Measurements from ENCODE around the gene ZCCHC24. TPM values are rescaled to one million over a fixed set of nuclear protein-coding genes. Genes with fewer than 3 reads are reported as not detected.

ZCCHC24 gene
- polyA plus RNA-seq, 1 of the 3 experiments (the other 2 are of a cell fraction): 15.8 TPM

- Histone ChIP-seq H3K79me2 (ENCODE audit: insufficient read depth) (peaks cover 34% of the 10 kb centered on the region), H3K4me3 (ENCODE audit: low read depth in 2 of 2, low read length in 1 of 2) (no peak overlapping the region), H3K27ac (ENCODE audit: low read depth in 2 of 2, low read length in 1 of 2) (no peak overlapping the region), H3K4me2 (no peak overlapping the region), H3K9ac (no peak overlapping the region), H3K9me3 (no peaks in the 10 kb centered on the region), H4K20me1 (ENCODE audit: insufficient read depth) (no peaks in the 10 kb centered on the region), H3K4me1 (ENCODE audit: control insufficient read depth in 1 of 2, insufficient read depth in 2 of 2, low read depth in 1 of 2, low read length in 1 of 2) (peaks cover 16 to 41% of the 10 kb centered on the region in 2 experiments; a peak in 3 of 4 replicates), H3F3A (replicated peaks; ENCODE audit: insufficient read depth) (peaks cover 13% of the 10 kb centered on the region), H3K9me2 (no peaks in the 10 kb centered on the region), H3K36me3 (replicated peaks in 1 of 2; ENCODE audit: control insufficient read depth in 1 of 2, insufficient read depth in 2 of 2, low read length in 1 of 2) (peaks cover 22 to 37% of the 10 kb centered on the region in 2 experiments), H2AFZ (ENCODE audit: low read depth) (no peak overlapping the region), H3K27me3 (ENCODE audit: insufficient read depth) (no peaks in the 10 kb centered on the region)
- TF ChIP-seq RXRA (IDR thresholded peaks at IDR 0.05; ENCODE audit: borderline replicate concordance, low read depth) (no peak), YY1 (IDR thresholded peaks at IDR 0.05; ENCODE audit: low read depth) (no peak), GABPA (IDR thresholded peaks at IDR 0.05; ENCODE audit: low read depth) (no peak), MXI1 (IDR thresholded peaks at IDR 0.05; ENCODE audit: low read depth, low read length) (no peak), POLR2AphosphoS5 (IDR thresholded peaks at IDR 0.05; ENCODE audit: low read depth, low read length) (no peak), NFIC (IDR thresholded peaks at IDR 0.05; ENCODE audit: borderline replicate concordance) (no peak), ELF1 (IDR thresholded peaks at IDR 0.05) (no peak), EP300 (IDR thresholded peaks at IDR 0.05; ENCODE audit: borderline replicate concordance in 1 of 2, low read depth in 1 of 2, low read length in 1 of 2) (no peak)
- TF ChIP-seq, protein P1, sequence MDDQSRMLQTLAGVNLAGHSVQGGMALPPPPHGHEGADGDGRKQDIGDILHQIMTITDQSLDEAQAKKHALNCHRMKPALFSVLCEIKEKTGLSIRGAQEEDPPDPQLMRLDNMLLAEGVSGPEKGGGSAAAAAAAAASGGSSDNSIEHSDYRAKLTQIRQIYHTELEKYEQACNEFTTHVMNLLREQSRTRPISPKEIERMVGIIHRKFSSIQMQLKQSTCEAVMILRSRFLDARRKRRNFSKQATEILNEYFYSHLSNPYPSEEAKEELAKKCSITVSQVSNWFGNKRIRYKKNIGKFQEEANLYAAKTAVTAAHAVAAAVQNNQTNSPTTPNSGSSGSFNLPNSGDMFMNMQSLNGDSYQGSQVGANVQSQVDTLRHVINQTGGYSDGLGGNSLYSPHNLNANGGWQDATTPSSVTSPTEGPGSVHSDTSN (IDR thresholded peaks at IDR 0.05): no peak
- CTCF ChIA-PET: interaction anchor here (0.7 to 1.1 kb wide), 3 partner anchors 13 to 36 kb away, joined by 3 to 4 read pairs (median 3); no protein-coding TSS in a partner anchor
- 81% methylated on average over 5 of the region's 5 CpGs for WGBS (ENCODE audit: low lambda C conversion rate)
- no peak for DNase-seq
- POLR2A ChIA-PET: no interaction called here
Observed at GRCh38 chr10:79431428-79431827, 14.0 kb downstream of the ZCCHC24 start.

GRCh38 chr10:79430936-79431335, 14.5 kb downstream of the ZCCHC24 start:
- H3K9me2 ChIP-seq: no peaks in the 10 kb centered on the region
- no peak overlapping the region for H2AFZ ChIP-seq (ENCODE audit: low read depth)
- no peaks in the 10 kb centered on the region for H3K27me3 ChIP-seq (ENCODE audit: insufficient read depth)
- DNase-seq: no peak
- H3K9ac ChIP-seq: no peak overlapping the region
- ChIA-PET CTCF (interaction anchor here (0.7 to 1.1 kb wide), 3 partner anchors 13 to 37 kb away, joined by 3 to 4 read pairs (median 3); no protein-coding TSS in a partner anchor), POLR2A (no interaction called here)
- WGBS (ENCODE audit: low lambda C conversion rate): 97% methylated on average over 2 of the region's 2 CpGs
- peaks cover 13 to 37% of the 10 kb centered on the region in 2 experiments; a peak in 3 of 4 replicates for H3K4me1 ChIP-seq (ENCODE audit: control insufficient read depth in 1 of 2, insufficient read depth in 2 of 2, low read depth in 1 of 2, low read length in 1 of 2)
- no peaks in the 10 kb centered on the region for H3K9me3 ChIP-seq
- H3K79me2 ChIP-seq (ENCODE audit: insufficient read depth): peaks cover 34% of the 10 kb centered on the region
- H3K4me3 ChIP-seq (ENCODE audit: low read depth in 2 of 2, low read length in 1 of 2): no peak overlapping the region
- no peak overlapping the region for H3K4me2 ChIP-seq
- no peak overlapping the region for H3K27ac ChIP-seq (ENCODE audit: low read depth in 2 of 2, low read length in 1 of 2)
- peaks cover 22 to 39% of the 10 kb centered on the region in 2 experiments for H3K36me3 ChIP-seq (replicated peaks in 1 of 2; ENCODE audit: control insufficient read depth in 1 of 2, insufficient read depth in 2 of 2, low read length in 1 of 2)
- H4K20me1 ChIP-seq (ENCODE audit: insufficient read depth): no peaks in the 10 kb centered on the region
- peaks cover 13% of the 10 kb centered on the region for H3F3A ChIP-seq (replicated peaks; ENCODE audit: insufficient read depth)
- TF ChIP-seq FOSL2 (IDR thresholded peaks at IDR 0.05; ENCODE audit: borderline replicate concordance, low read depth): no peak
- no peak for TF ChIP-seq REST (IDR thresholded peaks at IDR 0.05; ENCODE audit: low read depth, low read length)
- TF ChIP-seq, protein P2, sequence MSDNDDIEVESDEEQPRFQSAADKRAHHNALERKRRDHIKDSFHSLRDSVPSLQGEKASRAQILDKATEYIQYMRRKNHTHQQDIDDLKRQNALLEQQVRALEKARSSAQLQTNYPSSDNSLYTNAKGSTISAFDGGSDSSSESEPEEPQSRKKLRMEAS (IDR thresholded peaks at IDR 0.05; ENCODE audit: low read depth): no peak
- TF ChIP-seq USF1 (IDR thresholded peaks at IDR 0.05; ENCODE audit: borderline replicate concordance, low read depth): no peak
- TF ChIP-seq IRF3 (IDR thresholded peaks at IDR 0.05; ENCODE audit: low read depth, low read length): no peak
- TF ChIP-seq EP300 (IDR thresholded peaks at IDR 0.05; ENCODE audit: borderline replicate concordance in 1 of 2, low read depth in 1 of 2, low read length in 1 of 2): no peak
- TF ChIP-seq CHD2 (IDR thresholded peaks at IDR 0.05; ENCODE audit: low read length, partially characterized antibody): no peak
- no peak for TF ChIP-seq RFX5 (IDR thresholded peaks at IDR 0.05; ENCODE audit: low read length)
- TF ChIP-seq SMC3 (IDR thresholded peaks at IDR 0.05; ENCODE audit: low read depth, low read length): no peak
- no peak for TF ChIP-seq MEF2A (IDR thresholded peaks at IDR 0.05; ENCODE audit: borderline replicate concordance, low read depth)
- no peak for TF ChIP-seq SIN3A (IDR thresholded peaks at IDR 0.05; ENCODE audit: borderline replicate concordance, low read depth, low read length)
- TF ChIP-seq, protein P3, sequence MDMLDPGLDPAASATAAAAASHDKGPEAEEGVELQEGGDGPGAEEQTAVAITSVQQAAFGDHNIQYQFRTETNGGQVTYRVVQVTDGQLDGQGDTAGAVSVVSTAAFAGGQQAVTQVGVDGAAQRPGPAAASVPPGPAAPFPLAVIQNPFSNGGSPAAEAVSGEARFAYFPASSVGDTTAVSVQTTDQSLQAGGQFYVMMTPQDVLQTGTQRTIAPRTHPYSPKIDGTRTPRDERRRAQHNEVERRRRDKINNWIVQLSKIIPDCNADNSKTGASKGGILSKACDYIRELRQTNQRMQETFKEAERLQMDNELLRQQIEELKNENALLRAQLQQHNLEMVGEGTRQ (IDR thresholded peaks at IDR 0.05; ENCODE audit: borderline replicate concordance, low read depth, low read length): no peak
- TF ChIP-seq RAD21 (IDR thresholded peaks at IDR 0.05; ENCODE audit: low read length): no peak

All from SK-N-SH (cell line).